Neural cell (in vitro differentiated cells): ENCODE results near the gene PGM5. TPM values are rescaled to one million over a fixed set of nuclear protein-coding genes. Genes with fewer than 3 reads are reported as not detected.

Source experiments
- H2AFZ ChIP-seq: fragments of 200-600, 300-800 bp; sonication (generic), shearing (Covaris generic); 2 replicates; pipeline ENCODE4 v1.6.0; 2014; ENCODE audit warnings: low read depth, mild to moderate bottlenecking, antibody characterized with exemption, low read length, moderate library complexity
- H3F3A ChIP-seq: fragments of 200-600 bp; shearing (Covaris generic); 2 replicates; pipeline ENCODE4 v1.6.1; 2016; ENCODE audit warnings: mild to moderate bottlenecking, moderate library complexity, mixed read lengths, antibody characterized with exemption, low read length; ENCODE audit not compliant: insufficient read depth, poor library complexity, severe bottlenecking
- H3K27ac ChIP-seq: fragments of 200-600, 300-800 bp; sonication (generic), shearing (Covaris generic); 2 replicates; pipeline ENCODE4 v1.5.1; 2014; ENCODE audit warnings: mild to moderate bottlenecking, low read length, moderate library complexity
- H3K27me3 ChIP-seq: fragments of 300-800, 200-600 bp; sonication (generic), shearing (Covaris generic); 2 replicates; pipeline ENCODE4 v1.6.0; 2014; ENCODE audit warnings: mild to moderate bottlenecking, low read depth, low read length, moderate library complexity; ENCODE audit not compliant: insufficient read depth
- H3K36me3 ChIP-seq: fragments of 300-800, 200-600 bp; sonication (generic), shearing (Covaris generic); 2 replicates; pipeline ENCODE4 v1.5.1; 2014; ENCODE audit warnings: mild to moderate bottlenecking, antibody characterized with exemption, low read length, moderate library complexity; ENCODE audit not compliant: insufficient read depth
- H3K4me2 ChIP-seq: fragments of 300-800, 200-600 bp; sonication (generic), shearing (Covaris generic); 2 replicates; pipeline ENCODE4 v1.6.0; 2014; ENCODE audit warnings: mild to moderate bottlenecking, low read length
- H3K4me3 ChIP-seq: fragments of 300-800, 200-600 bp; sonication (generic), shearing (Covaris generic); 2 replicates; pipeline ENCODE4 v1.5.1; 2014; ENCODE audit warnings: mild to moderate bottlenecking, low read length, moderate library complexity
- H3K79me2 ChIP-seq: fragments of 200-600 bp; shearing (Covaris generic); replicated peaks from 2 replicates; pipeline ENCODE4 v1.6.0; 2014; ENCODE audit warnings: mild to moderate bottlenecking, low read length, moderate library complexity; ENCODE audit not compliant: insufficient read depth
- H3K9ac ChIP-seq: fragments of 300-800, 200-600 bp; sonication (generic), shearing (Covaris generic); 2 replicates; pipeline ENCODE4 v1.6.1; 2016; ENCODE audit warnings: mild to moderate bottlenecking, low read length, mixed read lengths
- H3K9me2 ChIP-seq: fragments of 200-600 bp; shearing (Covaris generic); 2 replicates; pipeline ENCODE4 v1.6.1; 2016; ENCODE audit warnings: mild to moderate bottlenecking, low read length, mixed read lengths; ENCODE audit not compliant: insufficient read depth
- H3K9me3 ChIP-seq: fragments of 200-600, 300-800 bp; sonication (generic), shearing (Covaris generic); 2 replicates; pipeline ENCODE4 v1.6.1; 2016; ENCODE audit warnings: mild to moderate bottlenecking, mixed run types, low read length, moderate library complexity, mixed read lengths
- H4K20me1 ChIP-seq: fragments of 200-600 bp; shearing (Covaris generic); 2 replicates; pipeline ENCODE4 v1.6.1; 2016; ENCODE audit warnings: mild to moderate bottlenecking, mixed run types; ENCODE audit not compliant: insufficient read depth
- CTCF ChIP-seq: fragments of 450-650 bp; IDR thresholded peaks from 2 replicates; pipeline ENCODE4 v1.5.1; 2014; ENCODE audit warnings: antibody characterized with exemption, mild to moderate bottlenecking, moderate library complexity; ENCODE audit not compliant: poor library complexity, severe bottlenecking
- EP300 ChIP-seq: fragments of 450-650 bp; conservative IDR thresholded peaks from 2 replicates; pipeline ENCODE4 v1.6.1; 2014; ENCODE audit warnings: antibody characterized with exemption, mild to moderate bottlenecking, moderate library complexity; ENCODE audit not compliant: poor library complexity, severe bottlenecking
- EZH2 ChIP-seq: fragments of 200-600, 300-800 bp; shearing (Covaris generic), sonication (generic); IDR thresholded peaks from 2 replicates; pipeline ENCODE4 v1.6.1; 2014; ENCODE audit warnings: antibody characterized with exemption, low read length, borderline replicate concordance, mild to moderate bottlenecking; ENCODE audit not compliant: insufficient read depth, poor library complexity, severe bottlenecking
- MXI1 ChIP-seq: fragments of 450-650 bp; conservative IDR thresholded peaks from 2 replicates; pipeline ENCODE4 v1.6.1; 2014; ENCODE audit warnings: antibody characterized with exemption, mild to moderate bottlenecking; ENCODE audit not compliant: poor library complexity, severe bottlenecking
- POLR2AphosphoS5 ChIP-seq: IDR thresholded peaks from 2 replicates; pipeline ENCODE4 v1.6.1; 2012
- RAD21 ChIP-seq: fragments of 450-650 bp; conservative IDR thresholded peaks from 2 replicates; pipeline ENCODE4 v1.6.1; 2014; ENCODE audit warnings: antibody characterized with exemption, mild to moderate bottlenecking, moderate library complexity
- SMC3 ChIP-seq: fragments of 450-650 bp; conservative IDR thresholded peaks from 2 replicates; pipeline ENCODE4 v1.6.1; 2014; ENCODE audit warnings: antibody characterized with exemption, mild to moderate bottlenecking, moderate library complexity; ENCODE audit not compliant: poor library complexity
- TAF1 ChIP-seq: IDR thresholded peaks from 2 replicates; pipeline ENCODE4 v1.6.1; 2012; ENCODE audit warnings: low read depth
- polyA plus RNA-seq: library from polyadenylated mRNA; depleted of rRNA; stranded (reverse); fragments of >200 nt; gene quantifications from 2 replicates; pipeline ENCODE4 v1.2.3, GENCODE V29; 2014
- TF ChIP-seq, protein P1 (sequence below): IDR thresholded peaks from 2 replicates; pipeline ENCODE4 v1.6.1; 2012; ENCODE audit warnings: borderline replicate concordance

PGM5 gene
- polyA plus RNA-seq, 1 donor from 2014 or later: not detected

DNA sequence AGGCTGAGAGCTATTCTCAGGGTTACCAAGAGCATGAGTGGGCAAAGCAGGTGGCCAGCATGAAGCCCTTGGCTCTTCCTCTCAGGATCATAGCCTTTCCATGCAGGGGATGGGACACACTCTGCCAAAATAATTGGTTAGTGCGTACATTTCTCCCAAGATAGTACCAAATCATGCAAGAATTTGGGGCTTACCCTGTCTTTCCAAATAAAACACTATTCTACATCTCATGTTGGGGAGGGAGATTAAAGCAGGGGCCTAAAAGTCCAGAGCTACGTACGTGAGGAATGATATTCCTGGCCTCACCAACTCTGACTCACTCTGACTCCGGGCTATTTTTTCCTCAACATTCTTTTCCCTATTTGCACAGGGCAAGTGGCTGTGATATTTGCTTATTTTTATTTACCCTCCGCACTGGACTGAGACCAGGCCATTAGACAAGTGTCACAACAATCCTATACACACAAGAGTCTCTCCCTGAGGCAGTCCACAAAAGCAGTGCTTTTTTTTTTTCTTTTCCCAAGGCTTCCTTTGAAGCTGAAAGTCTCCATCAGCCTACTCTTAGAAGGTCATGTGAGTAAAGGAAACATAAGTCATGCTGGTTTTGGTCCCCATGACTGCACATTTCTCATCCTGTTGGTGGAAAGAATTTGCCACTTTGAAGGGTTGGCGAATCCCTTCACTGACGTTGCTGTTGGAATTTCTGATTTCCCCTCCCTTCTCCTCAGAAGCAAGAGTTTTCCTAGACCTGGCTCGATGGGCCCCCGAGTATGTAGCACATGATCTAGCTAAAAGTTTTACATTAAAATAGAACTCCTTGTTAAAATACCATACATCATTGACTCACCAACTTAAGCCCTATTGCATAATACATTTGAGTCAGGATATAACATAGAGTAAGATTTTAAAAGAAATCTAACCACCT is 144.3 kb downstream of the PGM5 start:
- Histone ChIP-seq H3K27me3 (no peaks in the 10 kb centered on the region), H3K36me3 (no peaks in the 10 kb centered on the region), H3K4me3 (no peak overlapping the region), H3K9me3 (no peaks in the 10 kb centered on the region), H3K9me2 (no peaks in the 10 kb centered on the region), H4K20me1 (no peaks in the 10 kb centered on the region), H3F3A (no peaks in the 10 kb centered on the region), H3K79me2 (no peaks in the 10 kb centered on the region), H3K27ac (no peak overlapping the region), H3K4me2 (no peak overlapping the region), H3K9ac (no peak overlapping the region), H2AFZ (no peak overlapping the region)
- TF ChIP-seq CTCF (no peak), RAD21 (no peak), EZH2 (no peak), EP300 (no peak), MXI1 (no peak)

GRCh38 chr9:68502279-68502678 is 145.9 kb downstream of the PGM5 start:
- Histone ChIP-seq H3K9ac (no peak overlapping the region), H3K9me2 (no peaks in the 10 kb centered on the region), H3K27me3 (no peaks in the 10 kb centered on the region), H4K20me1 (no peaks in the 10 kb centered on the region), H3K79me2 (no peaks in the 10 kb centered on the region), H3K36me3 (no peaks in the 10 kb centered on the region), H2AFZ (no peak overlapping the region), H3K9me3 (no peaks in the 10 kb centered on the region), H3K4me3 (no peak overlapping the region), H3K4me2 (no peak overlapping the region), H3F3A (no peaks in the 10 kb centered on the region), H3K27ac (no peak overlapping the region)
- TF ChIP-seq TAF1 (no peak), MXI1 (no peak), SMC3 (no peak), CTCF (no peak), EP300 (no peak), EZH2 (no peak), POLR2AphosphoS5 (no peak), RAD21 (no peak)
- TF ChIP-seq, protein P1, sequence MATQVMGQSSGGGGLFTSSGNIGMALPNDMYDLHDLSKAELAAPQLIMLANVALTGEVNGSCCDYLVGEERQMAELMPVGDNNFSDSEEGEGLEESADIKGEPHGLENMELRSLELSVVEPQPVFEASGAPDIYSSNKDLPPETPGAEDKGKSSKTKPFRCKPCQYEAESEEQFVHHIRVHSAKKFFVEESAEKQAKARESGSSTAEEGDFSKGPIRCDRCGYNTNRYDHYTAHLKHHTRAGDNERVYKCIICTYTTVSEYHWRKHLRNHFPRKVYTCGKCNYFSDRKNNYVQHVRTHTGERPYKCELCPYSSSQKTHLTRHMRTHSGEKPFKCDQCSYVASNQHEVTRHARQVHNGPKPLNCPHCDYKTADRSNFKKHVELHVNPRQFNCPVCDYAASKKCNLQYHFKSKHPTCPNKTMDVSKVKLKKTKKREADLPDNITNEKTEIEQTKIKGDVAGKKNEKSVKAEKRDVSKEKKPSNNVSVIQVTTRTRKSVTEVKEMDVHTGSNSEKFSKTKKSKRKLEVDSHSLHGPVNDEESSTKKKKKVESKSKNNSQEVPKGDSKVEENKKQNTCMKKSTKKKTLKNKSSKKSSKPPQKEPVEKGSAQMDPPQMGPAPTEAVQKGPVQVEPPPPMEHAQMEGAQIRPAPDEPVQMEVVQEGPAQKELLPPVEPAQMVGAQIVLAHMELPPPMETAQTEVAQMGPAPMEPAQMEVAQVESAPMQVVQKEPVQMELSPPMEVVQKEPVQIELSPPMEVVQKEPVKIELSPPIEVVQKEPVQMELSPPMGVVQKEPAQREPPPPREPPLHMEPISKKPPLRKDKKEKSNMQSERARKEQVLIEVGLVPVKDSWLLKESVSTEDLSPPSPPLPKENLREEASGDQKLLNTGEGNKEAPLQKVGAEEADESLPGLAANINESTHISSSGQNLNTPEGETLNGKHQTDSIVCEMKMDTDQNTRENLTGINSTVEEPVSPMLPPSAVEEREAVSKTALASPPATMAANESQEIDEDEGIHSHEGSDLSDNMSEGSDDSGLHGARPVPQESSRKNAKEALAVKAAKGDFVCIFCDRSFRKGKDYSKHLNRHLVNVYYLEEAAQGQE: no peak
